NCI-H1092 (cell line): ENCODE data around the gene SMARCC2.
A peak's percentile ranks its signal among the peaks of the same experiment; 100 is the strongest.

Experiments
- DNase-seq: peaks from one replicate; lab custom pipeline; 2025; lab: John Stamatoyannopoulos, UW

SMARCC2 gene

GRCh38 chr12:56189099-56189917 is at the start of gene SMARCC2:
Gene SMARCC2, minus strand, starts transcription at chr12:56189483. Its CDS starts 22 bp downstream, at chr12:56189461.
- DNase-seq = peak; percentile 76

GRCh38 chr12:56237552-56237951 is 48.3 kb upstream of the SMARCC2 start:
- DNase-seq = no peak

- no peak for DNase-seq
These were observed 47.7 kb upstream of the SMARCC2 start for GRCh38 chr12:56236985-56237384.

GRCh38 chr12:56236091-56236490 is 46.8 kb upstream of the SMARCC2 start:
- DNase-seq = no peak

GRCh38 chr12:56234746-56235436 is 45.6 kb upstream of the SMARCC2 start:
- DNase-seq = no peak

GRCh38 chr12:56231184-56231582 is 41.9 kb upstream of the SMARCC2 start:
- no peak for DNase-seq

GRCh38 chr12:56230432-56231183 is 41.3 kb upstream of the SMARCC2 start:
- DNase-seq = no peak

GRCh38 chr12:56229916-56230431 is 40.7 kb upstream of the SMARCC2 start, which contains the start of gene SLC39A5:
Gene SLC39A5, plus strand, starts transcription at chr12:56230051. Its CDS starts 1,224 bp downstream, at chr12:56231275.
- DNase-seq = no peak

- no peak for DNase-seq
These were observed 39.8 kb upstream of the SMARCC2 start for GRCh38 chr12:56229082-56229481.

GRCh38 chr12:56224954-56225353 is 35.7 kb upstream of the SMARCC2 start:
- DNase-seq = no peak

- DNase-seq = peak; percentile 91
These were observed 34.9 kb upstream of the SMARCC2 start, which contains the start of gene NABP2 for GRCh38 chr12:56224102-56224701. Gene NABP2, plus strand, starts transcription at chr12:56224342. Its CDS starts 515 bp downstream, at chr12:56224857.

GRCh38 chr12:56223571-56224101 is 34.4 kb upstream of the SMARCC2 start:
- DNase-seq = no peak

- DNase-seq = no peak
These were observed 33.2 kb upstream of the SMARCC2 start for GRCh38 chr12:56222531-56222895.

- peak; percentile 86 for DNase-seq
These were observed 32.7 kb upstream of the SMARCC2 start, which contains the start of gene RNF41 for GRCh38 chr12:56221757-56222530. Gene RNF41, minus strand, starts transcription at chr12:56221922. Its CDS starts 7,875 bp downstream, at chr12:56214047.

- DNase-seq = no peak
These were observed 32.0 kb upstream of the SMARCC2 start for GRCh38 chr12:56221232-56221756.

- no peak for DNase-seq
These were observed 31.4 kb upstream of the SMARCC2 start for GRCh38 chr12:56220611-56221231.

GRCh38 chr12:56219840-56220239 is 30.6 kb upstream of the SMARCC2 start:
- DNase-seq = no peak

- DNase-seq = no peak
These were observed 27.2 kb upstream of the SMARCC2 start for GRCh38 chr12:56216461-56216860.

GRCh38 chr12:56213878-56214277 is 24.6 kb upstream of the SMARCC2 start:
- DNase-seq = no peak

- DNase-seq = no peak
These were observed 23.1 kb upstream of the SMARCC2 start for GRCh38 chr12:56212361-56212760.
